ENCODE data around the gene SRSF10.

GRCh38 chr1:23999156-23999671 lies 19.1 kb upstream of the SRSF10 start:
- TF ChIP-seq CTCF (conservative IDR thresholded peaks at IDR 0.05; ENCODE audit: low read length) (no peak), EZH2phosphoT487 (IDR thresholded peaks at IDR 0.05; ENCODE audit: borderline replicate concordance) (no peak)

Measured in Loucy (cell line).